PC-3 (cell line): ENCODE measurements around the gene PAIP1. TPM values are rescaled to one million over a fixed set of nuclear protein-coding genes. Genes with fewer than 3 reads are reported as not detected.

Source experiments
- ATAC-seq: fragments of 200-7000 bp; cut with Tn5 transposase; 2 replicates; pipeline ENCODE4 v1.9.1; 2020; ENCODE audit warnings: mild to moderate bottlenecking, moderate library complexity
- BruUV-seq: library from RNA; stranded (reverse); fragments of 400-500 nt; replicated peaks from 2 replicates; lab custom pipeline; 2021; lab: Mats Ljungman, UMichigan
- CTCF ChIA-PET: fragments of 300-600 bp; sonication (Branson Sonifier 250); formaldehyde crosslinking; loops from one replicate; lab custom pipeline; 2022; ENCODE audit warnings: antibody characterized with exemption; lab: Charles Lee
- POLR2A ChIA-PET: fragments of 300-600 bp; sonication (Branson Sonifier 250); formaldehyde crosslinking; loops from one replicate; lab custom pipeline; 2022; ENCODE audit warnings: antibody characterized with exemption; ENCODE audit not compliant: unreplicated experiment; lab: Charles Lee
- DNase-seq: peaks from one replicate; pipeline ENCODE4 v3.0.0-alpha.2; 2015
- H2AFZ ChIP-seq: fragments of 300-600 bp; sonication (generic); 2 replicates; pipeline ENCODE4 v1.6.0; 2016; ENCODE audit warnings: antibody characterized with exemption, low read length
- H3F3A ChIP-seq: fragments of 300-600 bp; sonication (generic); one replicate; pipeline ENCODE4 v1.6.0; 2017; ENCODE audit warnings: antibody characterized with exemption, low read length, control low read depth, mild to moderate bottlenecking; ENCODE audit not compliant: unreplicated experiment
- H3K27ac ChIP-seq: fragments of 300-600 bp; sonication (generic); 2 replicates; pipeline ENCODE4 v1.5.1; 2016; ENCODE audit warnings: mild to moderate bottlenecking, low read length
- H3K27me3 ChIP-seq: fragments of 300-600 bp; sonication (generic); 2 replicates; pipeline ENCODE4 v1.6.1; 2016; ENCODE audit warnings: low read length, mixed read lengths
- H3K36me3 ChIP-seq: fragments of 300-600 bp; sonication (generic); 2 replicates; pipeline ENCODE4 v1.6.1; 2016; ENCODE audit warnings: low read depth, mixed run types, low read length, mixed read lengths
- H3K4me1 ChIP-seq: fragments of 300-600 bp; sonication (generic); 2 replicates; pipeline ENCODE4 v1.5.1; 2016; ENCODE audit warnings: low read length; ENCODE audit not compliant: insufficient read depth
- H3K4me2 ChIP-seq: fragments of 300-600 bp; sonication (generic); 2 replicates; pipeline ENCODE4 v1.6.0; 2016; ENCODE audit warnings: low read length
- H3K4me3 ChIP-seq: fragments of 300-600 bp; sonication (generic); 2 replicates; pipeline ENCODE4 v1.5.1; 2016; ENCODE audit warnings: mild to moderate bottlenecking, low read length, mixed read lengths
- H3K79me2 ChIP-seq: fragments of 300-600 bp; sonication (generic); 2 replicates; pipeline ENCODE4 v1.6.1; 2017; ENCODE audit warnings: low read length, mixed read lengths
- H3K9ac ChIP-seq: fragments of 300-600 bp; sonication (generic); 2 replicates; pipeline ENCODE4 v1.6.0; 2016; ENCODE audit warnings: mild to moderate bottlenecking, low read length
- H3K9me2 ChIP-seq: fragments of 300-600 bp; sonication (generic); replicated peaks from 2 replicates; pipeline ENCODE4 v1.6.1; 2016; ENCODE audit warnings: mixed run types, low read length, mixed read lengths
- H3K9me3 ChIP-seq: fragments of 300-600 bp; sonication (generic); 2 replicates; pipeline ENCODE4 v1.6.1; 2016; ENCODE audit warnings: low read length, mixed read lengths
- H4K20me1 ChIP-seq: fragments of 300-600 bp; sonication (generic); 2 replicates; pipeline ENCODE4 v1.6.1; 2016; ENCODE audit warnings: low read length, mixed read lengths
- CTCF ChIP-seq: fragments of 300-600 bp; sonication (generic); conservative IDR thresholded peaks from 2 replicates; pipeline ENCODE4 v1.5.1; 2017; ENCODE audit warnings: antibody characterized with exemption, low read depth, mild to moderate bottlenecking, low read length
- EZH2 ChIP-seq: fragments of 300-600 bp; sonication (generic); IDR thresholded peaks from one replicate; pipeline ENCODE4 v1.6.1; 2017; ENCODE audit warnings: antibody characterized with exemption, mild to moderate bottlenecking, low read length; ENCODE audit not compliant: unreplicated experiment
- EZH2phosphoT487 ChIP-seq: fragments of 300-600 bp; sonication (generic); IDR thresholded peaks from 2 replicates; pipeline ENCODE4 v1.6.1; 2018; ENCODE audit warnings: mild to moderate bottlenecking, antibody characterized with exemption, low read length, borderline replicate concordance
- intact Hi-C: fragments of 100-400 bp; cut with micrococcal nuclease; formaldehyde crosslinking; loops from 2 replicates; pipeline ENCODE4 v1.9.0; 2023
- total RNA-seq: library from RNA; depleted of rRNA; stranded (reverse); fragments of >200 nt; gene quantifications from 2 replicates; pipeline ENCODE4 v1.2.3, GENCODE V29; 2014

Gene PAIP1
- total RNA-seq, 1 experiment from 2014 or later = 142 TPM

- Histone ChIP-seq H3K9me2 (no peaks in the 10 kb centered on the region), H3F3A (no peaks in the 10 kb centered on the region), H3K4me1 (no peaks in the 10 kb centered on the region), H3K4me2 (no peak overlapping the region), H3K36me3 (no peaks in the 10 kb centered on the region), H3K4me3 (no peak overlapping the region), H3K27me3 (no peaks in the 10 kb centered on the region), H3K9me3 (no peaks in the 10 kb centered on the region), H4K20me1 (no peaks in the 10 kb centered on the region), H3K9ac (no peak overlapping the region), H2AFZ (no peak overlapping the region), H3K27ac (no peak overlapping the region), H3K79me2 (no peaks in the 10 kb centered on the region)
- intact Hi-C loops = no loop called here
- ChIA-PET POLR2A (no interaction called here), CTCF (no interaction called here)
- no TSS peak for BruUV-seq
- ATAC-seq (no peak), DNase-seq (no peak)
- no peak for TF ChIP-seq EZH2
- no peak for TF ChIP-seq CTCF
- TF ChIP-seq EZH2phosphoT487 = no peak
Measured at GRCh38 chr5:43592363-43592762, 35.5 kb upstream of the PAIP1 start.

- no peak overlapping the region for H3K4me2 ChIP-seq
- H3K4me3 ChIP-seq = no peak overlapping the region
- no peaks in the 10 kb centered on the region for H3K36me3 ChIP-seq
- H3K9ac ChIP-seq = no peak overlapping the region
- H3K27me3 ChIP-seq = no peaks in the 10 kb centered on the region
- no peaks in the 10 kb centered on the region for H3K9me3 ChIP-seq
- H3K4me1 ChIP-seq = no peaks in the 10 kb centered on the region
- no peaks in the 10 kb centered on the region for H3K79me2 ChIP-seq
- no peaks in the 10 kb centered on the region for H3F3A ChIP-seq
- H3K27ac ChIP-seq = no peak overlapping the region
- no peak overlapping the region for H2AFZ ChIP-seq
- no TSS peak for BruUV-seq
- DNase-seq (no peak), ATAC-seq (no peak)
- no peak for TF ChIP-seq EZH2
- no peak for TF ChIP-seq CTCF
- TF ChIP-seq EZH2phosphoT487 = no peak
- CTCF ChIA-PET = no interaction called here
- intact Hi-C loops = no loop called here
- POLR2A ChIA-PET = no interaction called here
- H4K20me1 ChIP-seq = no peaks in the 10 kb centered on the region
- no peaks in the 10 kb centered on the region for H3K9me2 ChIP-seq
Measured at GRCh38 chr5:43590700-43591099, 33.8 kb upstream of the PAIP1 start.

- CTCF ChIA-PET = no interaction called here
- Histone ChIP-seq H3K27me3 (no peaks in the 10 kb centered on the region), H3K79me2 (no peaks in the 10 kb centered on the region), H3K27ac (no peak overlapping the region), H3K4me1 (no peaks in the 10 kb centered on the region), H3K9ac (no peak overlapping the region), H2AFZ (no peak overlapping the region), H4K20me1 (no peaks in the 10 kb centered on the region), H3K9me2 (no peaks in the 10 kb centered on the region), H3K36me3 (no peaks in the 10 kb centered on the region), H3F3A (no peaks in the 10 kb centered on the region), H3K9me3 (no peaks in the 10 kb centered on the region), H3K4me3 (no peak overlapping the region), H3K4me2 (no peak overlapping the region)
- ATAC-seq (no peak), DNase-seq (no peak)
- POLR2A ChIA-PET = no interaction called here
- TF ChIP-seq CTCF (no peak), EZH2phosphoT487 (no peak), EZH2 (no peak)
- intact Hi-C loops = no loop called here
- no TSS peak for BruUV-seq
Measured at GRCh38 chr5:43589310-43589709, 32.4 kb upstream of the PAIP1 start.
